HCEC 1CT (cell line): ENCODE data around the gene TUBGCP2.
"Not testable (repeated sequence)": the region's sequence is repeated elsewhere in the genome, so short reads cannot be mapped to it uniquely, and the experiment has no call there.

Experiments
- DNase-seq: peaks from one replicate; pipeline ENCODE4 v3.0.0-alpha.2; 2017

Gene TUBGCP2

DNA sequence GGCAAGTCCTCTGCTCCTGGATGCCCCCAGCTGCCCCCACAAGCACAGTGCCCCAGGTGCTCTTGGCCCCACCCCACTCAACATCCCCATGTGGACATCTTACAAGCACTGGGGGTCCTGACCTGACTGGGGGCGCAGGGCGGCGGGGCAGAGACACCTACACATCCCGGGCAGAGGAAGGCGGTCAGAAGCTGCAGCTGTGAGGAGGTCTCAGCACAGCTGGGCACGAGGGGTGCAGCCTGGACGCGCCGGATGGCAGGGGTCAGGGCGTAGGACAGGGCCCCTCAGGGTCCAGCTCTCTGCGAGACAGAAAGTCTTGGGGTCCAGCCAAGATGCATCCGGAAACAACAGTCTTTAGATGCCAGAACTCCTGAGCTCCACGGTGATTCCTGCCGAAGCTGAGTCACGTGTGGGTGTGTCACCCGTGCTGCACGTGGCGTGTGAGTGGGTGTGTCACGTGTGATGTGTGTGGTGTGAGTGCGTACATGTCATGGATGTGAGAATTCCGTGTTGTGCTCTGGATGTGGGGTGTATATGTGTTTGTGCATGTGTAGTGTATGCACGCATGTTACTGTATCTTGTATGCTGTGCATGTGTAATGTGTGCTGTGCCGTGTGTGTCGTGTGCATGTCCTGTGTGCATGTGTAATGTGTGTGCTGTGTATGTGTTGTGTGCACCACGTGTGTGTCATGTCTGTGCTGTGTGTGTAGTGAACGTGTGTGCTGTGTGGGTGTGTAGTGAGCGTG is 65.9 kb downstream of the TUBGCP2 start:
- DNase-seq = no peak

DNA sequence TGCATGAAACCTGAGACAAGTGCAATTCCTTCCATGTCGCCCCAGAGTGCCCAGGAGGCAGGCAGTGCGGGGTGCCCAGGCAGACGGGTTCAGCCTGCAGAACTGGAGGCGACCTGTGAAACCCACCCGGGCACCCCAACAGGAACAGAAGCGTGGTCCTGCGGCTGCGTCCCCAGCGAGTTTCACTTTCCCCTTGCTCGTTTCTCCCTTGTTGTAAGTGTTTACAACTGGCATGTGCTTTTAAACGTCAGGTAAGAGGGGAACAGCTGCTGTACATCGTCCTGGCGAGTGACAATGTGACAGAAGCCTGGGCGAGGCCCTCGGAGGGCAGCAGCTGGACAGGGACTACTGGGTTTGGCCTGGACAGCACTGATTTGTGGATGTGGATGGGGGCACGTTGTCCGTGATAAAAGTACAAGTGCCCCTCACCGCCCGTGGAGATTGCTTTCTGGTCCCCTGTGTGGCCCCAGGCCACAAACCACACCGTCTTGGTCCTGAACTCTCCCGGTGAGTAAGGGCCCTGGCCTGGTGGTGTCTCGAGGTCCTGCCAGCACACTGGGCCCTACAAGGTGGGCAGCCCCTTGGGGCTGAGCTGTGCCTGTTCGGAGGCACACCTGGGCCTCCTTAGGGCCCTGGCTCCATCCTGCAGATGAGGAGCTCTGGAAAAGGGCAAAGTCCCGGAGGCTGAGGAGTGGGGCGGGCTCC is 67.0 kb downstream of the TUBGCP2 start:
- no peak for DNase-seq

DNA sequence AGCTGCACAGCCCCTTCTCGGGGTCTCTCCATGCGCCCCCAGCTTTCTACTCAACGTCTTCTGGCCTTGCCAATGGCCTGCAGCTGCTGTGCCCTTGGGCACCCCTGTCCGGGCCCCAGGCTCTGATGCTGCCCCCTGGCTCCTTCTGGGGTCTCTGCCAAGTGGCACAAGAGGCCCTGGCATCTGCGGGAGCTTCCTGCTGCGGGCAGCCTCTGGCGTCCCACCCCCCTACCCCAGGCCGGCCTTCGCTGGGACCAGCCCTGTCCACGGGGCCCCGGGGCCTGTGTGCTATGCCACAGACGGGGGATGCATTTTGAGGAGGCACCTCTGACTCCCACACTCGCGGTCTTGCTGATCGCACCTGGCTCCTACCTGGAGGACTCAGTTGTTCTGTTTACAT is 68.7 kb downstream of the TUBGCP2 start:
- DNase-seq = no peak

DNA sequence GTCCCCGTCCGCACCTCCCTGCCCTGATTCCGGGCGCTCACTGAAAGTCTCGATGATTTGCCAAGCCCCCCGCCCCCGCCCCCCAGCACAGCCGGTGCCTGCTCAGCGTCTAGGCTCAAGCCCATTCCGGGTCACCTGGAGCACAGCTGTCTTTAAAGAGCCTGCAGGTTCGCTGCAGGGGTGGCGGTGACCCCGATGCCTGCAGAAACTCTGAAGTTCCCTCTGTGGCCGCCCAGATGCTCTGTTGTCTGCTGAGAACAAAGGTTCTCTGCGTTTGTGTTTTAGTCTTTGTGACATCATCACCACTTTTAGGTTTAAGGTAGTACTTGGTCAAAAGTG is 70.2 kb downstream of the TUBGCP2 start:
- DNase-seq = no peak

DNA sequence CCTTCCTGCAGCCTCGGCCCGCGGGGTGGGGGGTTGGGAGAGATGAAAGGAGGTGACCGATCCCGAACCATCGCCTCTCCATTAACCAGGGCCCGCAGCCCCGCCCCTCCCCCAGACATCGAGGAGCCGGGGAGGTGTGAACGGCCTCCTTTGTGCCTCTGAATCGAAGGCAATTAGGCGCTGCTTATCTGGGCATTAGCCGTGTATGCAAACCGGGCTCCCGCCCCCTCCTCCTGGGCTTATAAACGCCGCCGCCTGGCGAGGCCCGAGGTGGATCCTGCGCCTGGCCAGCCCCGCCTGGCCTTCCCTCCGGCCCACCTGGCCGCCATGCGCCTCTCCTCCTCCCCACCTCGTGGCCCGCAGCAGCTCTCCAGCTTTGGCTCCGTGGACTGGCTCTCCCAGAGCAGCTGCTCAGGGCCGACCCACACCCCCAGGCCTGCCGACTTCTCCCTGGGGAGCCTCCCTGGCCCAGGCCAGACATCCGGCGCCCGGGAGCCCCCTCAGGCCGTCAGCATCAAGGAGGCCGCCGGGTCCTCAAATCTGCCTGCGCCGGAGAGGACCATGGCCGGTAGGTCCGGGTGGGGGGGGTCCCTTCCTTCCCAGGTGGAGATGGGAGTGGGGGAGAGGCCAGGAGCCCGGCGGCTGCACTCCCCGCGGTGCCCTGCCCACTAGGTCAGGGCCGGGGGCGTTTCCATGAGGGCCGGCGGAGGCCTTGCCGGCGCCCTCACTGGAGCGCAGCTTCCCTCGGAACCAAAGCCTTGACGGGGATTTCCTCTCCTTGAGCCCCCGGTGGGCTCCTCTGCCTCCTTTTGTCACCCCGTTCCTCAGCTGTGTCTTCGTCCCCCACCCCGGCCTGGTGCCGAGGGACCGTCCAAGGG is 70.8 kb downstream of the TUBGCP2 start, which contains the start of gene VENTX:
VENTX (plus strand) TSS at position 268 of the 878 bp plus-strand sequence; CDS start at position 328, 60 bp downstream.
- no peak for DNase-seq

DNA sequence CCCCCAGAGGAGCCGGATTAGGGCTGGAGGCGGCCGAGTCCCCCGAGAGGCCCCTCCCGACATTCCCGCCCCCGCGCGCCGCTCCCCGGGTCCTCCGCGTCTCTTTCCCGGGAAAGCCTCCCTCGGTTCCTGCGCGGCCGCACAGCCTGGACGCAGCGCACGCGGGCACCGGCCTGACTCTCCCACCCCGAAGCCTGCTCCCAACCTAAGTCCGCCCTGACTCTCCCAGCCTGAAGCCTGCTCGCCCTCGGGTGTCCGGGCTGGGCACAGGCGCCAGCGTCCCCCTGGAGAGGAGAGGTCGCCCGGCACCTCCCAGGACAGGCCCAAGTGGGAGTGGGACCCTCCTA is 71.5 kb downstream of the TUBGCP2 start:
- DNase-seq = no peak

DNA sequence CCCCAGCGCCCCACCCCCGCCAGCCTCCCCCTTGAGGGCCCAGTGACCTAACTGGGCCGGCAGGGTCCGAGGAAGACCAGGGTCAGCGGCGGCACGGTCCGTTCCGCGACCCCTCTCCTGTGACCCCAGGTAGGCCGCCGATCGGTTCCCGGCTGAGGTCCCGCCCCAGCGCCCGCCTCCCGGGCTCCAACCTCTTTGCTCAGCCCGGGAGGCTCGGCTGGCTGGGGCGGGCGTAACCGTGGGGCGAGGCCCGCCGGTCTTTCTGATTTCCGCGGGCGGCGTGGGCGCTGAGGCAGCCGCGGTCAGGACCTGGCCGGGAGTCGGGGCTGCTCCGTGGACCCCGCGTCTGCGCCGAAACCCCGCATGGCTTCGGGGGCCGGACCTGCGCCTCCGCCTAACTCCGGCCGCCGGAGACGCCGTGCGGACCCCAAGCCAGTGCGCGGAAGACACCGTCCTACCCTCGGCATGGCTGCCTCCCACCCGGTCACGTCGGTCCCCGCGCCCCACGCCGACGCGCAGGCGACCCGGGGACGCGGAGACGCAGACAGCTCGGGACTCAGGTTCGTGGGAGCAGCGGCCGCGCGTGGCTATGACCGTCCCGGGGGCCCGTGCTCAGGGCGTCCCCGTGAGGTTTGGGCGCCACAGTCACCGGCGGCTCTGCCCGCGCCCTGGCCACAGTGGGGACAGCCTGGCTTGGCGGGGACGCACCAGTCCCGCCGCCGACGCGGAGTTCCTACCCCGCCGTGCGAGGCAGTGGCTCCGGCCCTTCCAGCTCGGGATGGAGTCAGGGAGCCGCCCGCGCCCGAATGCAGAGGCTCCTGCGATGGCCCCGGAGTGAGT is 72.1 kb downstream of the TUBGCP2 start:
- no peak for DNase-seq

DNA sequence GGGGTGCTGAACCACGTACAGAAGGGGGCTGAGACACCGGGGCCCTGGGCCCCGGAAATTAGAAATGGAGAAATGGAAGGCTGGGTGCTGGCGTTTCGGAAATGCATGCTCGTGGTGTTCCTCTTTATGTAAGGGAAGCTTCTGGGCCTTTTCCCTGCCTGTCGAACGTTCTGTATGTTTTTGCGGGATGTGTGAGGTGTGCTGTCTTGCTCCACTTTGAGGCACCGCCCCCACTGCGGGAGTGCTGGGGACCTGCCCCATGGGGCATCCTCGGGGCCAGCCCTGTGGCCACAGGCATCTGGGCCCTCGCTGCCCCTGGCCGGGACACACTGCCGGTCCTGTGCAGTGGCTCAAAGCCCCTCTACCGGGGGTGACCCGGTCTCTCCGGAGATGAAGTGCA is 72.7 kb downstream of the TUBGCP2 start:
- DNase-seq = no peak

DNA sequence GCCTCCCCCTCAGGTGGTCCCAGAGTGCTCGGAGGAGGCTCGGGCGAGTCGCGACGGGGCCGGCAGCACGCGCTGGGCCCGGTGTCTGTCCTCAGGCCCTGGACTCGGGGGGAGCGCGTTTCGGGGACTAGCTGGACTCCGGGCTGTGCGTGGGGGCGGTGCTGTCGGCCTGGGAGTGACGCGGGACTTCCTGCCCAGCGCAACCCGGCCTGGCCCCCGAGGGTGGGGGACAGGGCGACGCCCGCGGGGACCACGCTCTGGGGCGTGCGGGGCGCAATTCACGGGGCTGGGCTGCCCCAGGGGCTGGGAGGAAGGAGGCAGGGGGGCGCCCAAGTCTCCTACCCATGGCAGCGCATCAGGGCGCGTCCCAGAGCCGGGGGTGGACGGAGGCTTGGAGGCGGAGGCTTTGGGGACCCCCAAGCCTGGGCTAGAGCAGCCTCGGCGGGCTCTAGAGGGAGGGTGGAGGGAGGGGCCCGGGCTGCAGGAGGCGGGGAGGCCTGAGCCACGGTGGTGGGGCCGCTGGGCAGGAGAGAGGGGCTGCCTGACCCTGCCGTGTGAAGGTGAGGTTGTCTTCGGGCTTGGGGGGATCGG is 73.3 kb downstream of the TUBGCP2 start:
- no peak for DNase-seq

DNA sequence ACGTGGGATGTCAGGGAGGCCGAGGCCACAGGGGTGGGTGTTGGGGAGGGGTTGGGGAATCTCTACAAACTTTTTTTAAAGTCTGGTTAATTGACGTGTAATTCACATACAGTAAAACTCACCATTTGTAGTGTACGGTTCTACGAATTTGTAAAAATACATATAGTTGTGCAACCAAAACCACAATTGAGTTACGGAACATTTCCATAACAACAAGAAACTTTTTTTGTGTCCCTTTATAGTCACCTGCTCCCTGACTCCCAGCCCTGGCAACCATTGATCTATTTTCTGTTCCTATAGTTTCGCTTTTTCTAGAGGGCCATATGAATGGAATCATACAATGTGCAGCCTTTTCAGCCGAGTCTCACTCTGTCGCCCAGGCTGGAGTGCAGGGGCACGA is 73.9 kb downstream of the TUBGCP2 start:
- not testable (repeated sequence) for DNase-seq

DNA sequence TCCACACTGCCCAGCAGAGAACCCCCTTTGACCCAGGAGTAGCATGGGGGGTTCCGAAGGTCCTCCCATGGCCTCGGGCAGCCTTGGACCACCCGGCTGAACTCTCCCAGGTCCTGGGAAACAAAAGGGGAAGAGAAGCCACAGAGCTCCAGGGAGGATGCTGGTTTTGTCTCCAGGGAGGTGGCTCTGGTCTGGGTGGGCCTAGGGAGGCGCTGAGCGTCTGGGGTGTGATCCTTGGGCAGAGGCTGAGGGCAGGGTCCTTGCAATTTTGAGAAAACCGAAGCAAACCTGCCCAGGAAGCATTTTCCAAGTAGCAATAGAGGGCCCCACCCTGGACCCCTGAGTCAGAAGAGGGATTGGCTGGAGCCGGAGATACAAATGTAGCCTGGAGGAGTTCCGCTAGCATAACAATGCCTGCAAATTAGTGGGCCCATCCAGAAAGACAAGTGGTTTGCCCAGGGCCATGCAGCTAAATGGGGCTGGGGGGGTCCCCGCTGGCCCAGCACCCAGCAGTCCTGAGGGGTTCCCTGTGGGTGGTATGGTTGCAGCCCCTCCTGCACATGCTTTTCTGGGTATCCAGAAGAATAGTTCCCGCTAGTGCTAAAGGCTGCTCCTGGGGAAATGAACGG is 76.6 kb downstream of the TUBGCP2 start:
- DNase-seq = no peak

DNA sequence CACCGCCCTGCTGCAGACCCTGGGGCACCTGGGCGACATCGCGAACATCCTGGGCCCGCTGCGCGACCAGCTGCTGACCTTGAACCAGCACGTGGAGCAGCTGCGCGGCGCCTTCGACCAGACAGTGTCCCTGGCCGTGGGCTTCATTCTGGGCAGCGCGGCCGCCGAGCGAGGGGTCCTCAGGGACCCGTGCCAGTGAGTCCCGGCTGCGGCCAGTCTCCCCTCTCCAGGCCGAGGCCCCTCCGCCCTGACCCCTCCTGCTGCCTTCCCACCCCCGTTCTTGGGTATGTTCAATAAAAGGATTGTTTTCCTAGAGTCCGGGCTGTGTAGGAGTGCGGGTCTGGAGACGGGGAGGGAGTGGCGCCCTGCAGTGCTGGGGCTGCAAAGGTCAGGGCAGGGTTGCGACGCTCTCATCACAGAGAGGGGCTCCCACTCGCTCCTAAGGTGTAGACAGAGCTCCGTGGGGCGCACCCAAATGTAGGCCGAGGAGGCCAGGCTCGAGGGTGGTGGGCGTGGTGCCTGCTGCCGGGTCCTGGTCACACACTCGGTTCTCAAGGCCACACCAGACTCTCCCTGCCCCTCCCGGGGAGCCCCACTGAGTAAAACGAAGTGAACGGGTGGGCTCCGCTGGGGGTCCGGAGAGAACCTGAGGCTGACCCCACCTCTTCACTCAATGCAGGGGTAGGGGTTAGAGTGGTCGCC is 77.3 kb downstream of the TUBGCP2 start:
- DNase-seq = no peak

DNA sequence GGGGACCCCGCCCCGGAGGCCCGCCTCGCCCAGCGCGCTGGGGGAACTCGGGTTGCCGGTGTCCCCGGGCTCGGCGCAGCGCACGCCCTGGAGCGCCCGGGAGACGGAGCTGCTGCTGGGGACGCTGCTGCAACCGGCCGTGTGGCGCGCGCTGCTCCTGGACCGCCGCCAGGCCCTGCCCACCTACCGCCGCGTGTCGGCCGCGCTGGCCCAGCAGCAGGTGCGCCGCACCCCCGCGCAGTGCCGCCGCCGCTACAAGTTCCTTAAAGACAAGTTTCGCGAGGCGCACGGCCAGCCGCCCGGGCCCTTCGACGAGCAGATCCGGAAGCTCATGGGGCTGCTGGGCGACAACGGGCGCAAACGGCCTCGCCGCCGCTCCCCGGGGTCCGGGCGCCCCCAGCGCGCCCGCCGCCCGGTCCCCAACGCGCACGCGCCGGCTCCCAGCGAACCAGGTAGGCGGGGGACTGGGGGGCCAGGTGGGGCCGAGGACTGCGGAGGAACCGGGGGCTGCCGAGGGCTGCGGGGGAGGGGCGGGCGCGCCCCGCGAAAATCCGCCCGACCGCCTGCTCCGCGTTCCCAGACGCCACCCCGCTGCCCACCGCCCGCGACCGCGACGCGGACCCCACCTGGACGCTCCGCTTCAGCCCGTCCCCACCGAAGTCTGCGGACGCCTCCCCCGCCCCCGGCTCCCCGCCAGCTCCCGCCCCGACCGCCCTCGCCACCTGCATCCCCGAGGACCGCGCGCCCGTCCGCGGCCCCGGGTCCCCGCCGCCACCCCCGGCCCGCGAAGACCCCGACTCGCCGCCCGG is 78.1 kb downstream of the TUBGCP2 start:
- DNase-seq = no peak

DNA sequence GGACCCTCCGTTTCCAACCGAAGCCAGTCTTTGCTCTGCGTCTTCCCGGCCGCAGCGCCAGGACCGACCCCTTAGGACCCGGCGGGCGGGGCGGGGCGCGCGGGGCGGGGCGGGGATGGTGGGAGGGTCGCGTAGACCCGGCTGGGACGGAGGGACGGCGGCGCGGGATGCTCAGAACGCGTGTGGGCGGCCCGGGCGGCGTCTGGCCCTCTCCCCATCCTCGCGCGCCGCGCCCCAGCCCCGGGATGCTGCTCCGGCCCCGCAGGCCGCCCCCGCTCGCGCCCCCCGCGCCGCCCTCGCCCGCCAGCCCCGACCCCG is 78.7 kb downstream of the TUBGCP2 start, which contains the start of gene UTF1:
UTF1 (plus strand) TSS at position 174 of the 318 bp plus-strand sequence; CDS start at position 246, 72 bp downstream.
- DNase-seq = no peak

DNA sequence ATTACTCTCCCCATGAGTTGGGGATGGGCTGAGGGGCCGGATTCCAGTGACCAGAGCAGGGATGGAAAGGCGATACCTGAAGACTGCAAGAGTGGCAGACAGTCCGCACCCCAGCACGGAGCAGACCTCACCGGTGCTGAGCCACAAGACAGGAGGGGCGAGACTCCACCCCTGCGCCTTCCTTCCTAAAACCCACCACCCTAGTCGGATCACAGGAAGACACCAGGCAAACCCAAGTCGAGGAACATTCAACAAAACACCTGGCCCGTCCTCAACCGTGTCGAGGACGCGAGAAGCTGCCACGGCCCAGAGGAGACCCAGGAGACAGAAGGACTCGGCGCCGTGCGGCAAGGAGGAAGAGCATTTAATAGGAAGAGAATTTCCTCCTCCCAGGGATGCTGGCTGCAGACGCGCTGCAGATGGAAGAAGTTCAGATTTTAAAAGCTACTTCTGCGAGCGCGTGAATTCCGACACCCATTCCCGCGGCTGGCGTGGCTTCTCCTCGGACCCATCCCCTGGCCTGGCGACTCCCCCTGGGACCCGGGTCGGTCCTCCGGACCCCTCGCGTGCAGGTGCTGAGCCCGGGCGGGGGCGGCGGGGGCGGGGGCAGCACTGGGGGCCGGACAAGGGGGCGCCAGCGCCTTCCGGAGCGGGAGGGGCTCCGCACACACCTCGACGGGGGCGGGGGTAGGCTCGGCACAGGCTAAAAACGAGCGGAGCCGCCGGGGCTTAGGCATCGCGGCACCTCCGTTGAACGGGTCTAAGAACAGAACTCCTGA is 79.2 kb downstream of the TUBGCP2 start:
- no peak for DNase-seq
